ENCODE results near the gene COX19.
"Not testable (repeated sequence)": the region's sequence is repeated elsewhere in the genome, so short reads cannot be mapped to it uniquely, and the experiment has no call there.

The COX19 gene

DNA sequence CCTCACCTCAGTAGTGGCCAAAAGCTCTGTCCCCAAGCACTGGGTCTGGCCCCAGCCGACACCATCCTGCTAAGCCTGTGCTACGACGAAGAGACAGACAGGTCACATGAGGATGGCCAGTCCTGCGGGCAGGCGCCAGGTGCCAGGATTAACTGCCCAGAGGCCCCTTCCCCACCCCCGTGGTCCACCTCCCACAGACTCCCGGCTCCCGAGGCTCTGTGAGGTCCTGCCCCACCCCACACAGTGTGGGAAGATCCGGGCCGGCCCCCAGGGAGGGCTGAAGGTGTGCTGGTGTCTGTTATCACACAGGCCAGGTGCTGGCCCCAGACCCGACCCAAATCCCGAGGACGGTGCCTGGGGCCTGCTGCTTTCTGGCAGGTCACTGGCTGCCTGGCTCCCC lies 34.9 kb upstream of the COX19 start:
- Histone ChIP-seq H3K4me1 (ENCODE audit: control insufficient read depth in 1 of 2, insufficient read depth in 2 of 2, low read length in 2 of 2) (no peaks in the 10 kb centered on the region), H3K36me3 (ENCODE audit: control insufficient read depth in 1 of 2, insufficient read depth in 2 of 2, low read length in 2 of 2) (peaks cover 0 to 13% of the 10 kb centered on the region in 2 donors), H3K9me3 (ENCODE audit: control insufficient read depth in 1 of 2, low read length in 2 of 2) (no peaks in the 10 kb centered on the region), H3K27me3 (ENCODE audit: control insufficient read depth in 1 of 2, insufficient read depth in 2 of 2, low read length in 2 of 2) (no peaks in the 10 kb centered on the region), H3K4me3 (ENCODE audit: low read depth in 1 of 2, low read length in 2 of 2) (no peak overlapping the region), H3K9ac (ENCODE audit: low read depth in 1 of 2, low read length in 2 of 2) (no peak overlapping the region), H3K27ac (ENCODE audit: low read depth, low read length) (no peak overlapping the region)

DNA sequence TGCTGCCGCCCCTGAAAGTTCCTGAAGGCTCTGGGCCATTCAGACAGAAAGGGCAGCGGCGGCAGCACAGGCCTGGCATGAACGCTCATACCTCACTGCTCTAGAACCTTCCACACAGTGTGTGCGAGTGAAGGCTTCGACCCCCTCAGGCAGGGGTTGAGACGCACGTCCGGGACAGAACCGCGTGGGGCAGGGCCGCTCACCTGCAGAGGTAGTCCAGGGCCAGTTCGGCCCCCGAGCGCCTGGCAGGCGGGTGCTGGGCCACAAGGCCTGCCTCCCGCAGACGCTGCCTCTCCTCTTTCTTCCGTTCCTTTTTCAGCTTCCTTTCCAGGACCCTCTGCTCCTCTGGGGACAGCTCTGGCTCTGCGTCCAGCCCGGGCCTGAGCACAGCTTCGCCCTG lies 34.4 kb upstream of the COX19 start:
- Histone ChIP-seq H3K27ac (ENCODE audit: low read depth, low read length) (no peak overlapping the region), H3K9me3 (ENCODE audit: control insufficient read depth in 1 of 2, low read length in 2 of 2) (no peaks in the 10 kb centered on the region), H3K27me3 (ENCODE audit: control insufficient read depth in 1 of 2, insufficient read depth in 2 of 2, low read length in 2 of 2) (no peaks in the 10 kb centered on the region), H3K4me1 (ENCODE audit: control insufficient read depth in 1 of 2, insufficient read depth in 2 of 2, low read length in 2 of 2) (no peaks in the 10 kb centered on the region), H3K36me3 (ENCODE audit: control insufficient read depth in 1 of 2, insufficient read depth in 2 of 2, low read length in 2 of 2) (peaks cover 0 to 13% of the 10 kb centered on the region in 2 donors), H3K4me3 (ENCODE audit: low read depth in 1 of 2, low read length in 2 of 2) (no peak overlapping the region), H3K9ac (ENCODE audit: low read depth in 1 of 2, low read length in 2 of 2) (no peak overlapping the region)

DNA sequence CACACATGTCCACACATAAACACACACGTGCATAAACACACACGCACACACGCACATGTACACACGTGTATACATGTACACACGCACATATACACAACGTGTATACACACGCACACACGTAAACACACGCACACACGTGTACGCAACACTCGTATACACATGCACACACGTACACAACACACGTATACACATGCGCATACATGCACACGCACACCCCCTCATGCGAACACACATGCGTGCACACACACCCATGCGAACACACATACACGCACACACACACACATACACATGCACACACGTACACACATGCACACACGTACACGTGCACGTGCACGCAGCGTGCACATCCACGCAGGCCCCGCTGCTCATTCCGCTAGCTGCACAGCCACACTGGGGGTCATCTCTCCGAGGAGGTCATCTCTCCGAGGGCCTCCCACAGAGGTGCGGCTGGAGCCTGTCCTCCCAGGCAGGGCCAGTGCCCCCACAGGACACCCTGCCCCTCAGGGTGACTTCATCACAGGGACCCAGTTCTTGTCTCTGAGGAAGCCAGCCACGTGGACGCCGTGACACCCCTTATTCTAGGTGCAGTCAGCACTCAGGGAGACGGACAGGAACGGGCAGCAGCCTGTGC lies 33.5 kb upstream of the COX19 start:
- no peaks in the 10 kb centered on the region for H3K4me1 ChIP-seq (ENCODE audit: control insufficient read depth in 1 of 2, insufficient read depth in 2 of 2, low read length in 2 of 2)
- no peak overlapping the region for H3K27ac ChIP-seq (ENCODE audit: low read depth, low read length)
- H3K36me3 ChIP-seq (ENCODE audit: control insufficient read depth in 1 of 2, insufficient read depth in 2 of 2, low read length in 2 of 2) = peaks cover 0 to 13% of the 10 kb centered on the region in 2 donors
- no peak overlapping the region for H3K4me3 ChIP-seq (ENCODE audit: low read depth in 1 of 2, low read length in 2 of 2)
- no peak overlapping the region for H3K9ac ChIP-seq (ENCODE audit: low read depth in 1 of 2, low read length in 2 of 2)
- H3K9me3 ChIP-seq (ENCODE audit: control insufficient read depth in 1 of 2, low read length in 2 of 2) = no peaks in the 10 kb centered on the region
- no peaks in the 10 kb centered on the region for H3K27me3 ChIP-seq (ENCODE audit: control insufficient read depth in 1 of 2, insufficient read depth in 2 of 2, low read length in 2 of 2)

- Histone ChIP-seq H3K9ac (ENCODE audit: low read depth in 1 of 2, low read length in 2 of 2) (no peak overlapping the region), H3K9me3 (ENCODE audit: control insufficient read depth in 1 of 2, low read length in 2 of 2) (no peaks in the 10 kb centered on the region), H3K4me1 (ENCODE audit: control insufficient read depth in 1 of 2, insufficient read depth in 2 of 2, low read length in 2 of 2) (no peaks in the 10 kb centered on the region), H3K4me3 (ENCODE audit: low read depth in 1 of 2, low read length in 2 of 2) (no peak overlapping the region), H3K36me3 (ENCODE audit: control insufficient read depth in 1 of 2, insufficient read depth in 2 of 2, low read length in 2 of 2) (peaks cover 0 to 13% of the 10 kb centered on the region in 2 donors), H3K27me3 (ENCODE audit: control insufficient read depth in 1 of 2, insufficient read depth in 2 of 2, low read length in 2 of 2) (no peaks in the 10 kb centered on the region), H3K27ac (ENCODE audit: low read depth, low read length) (no peak overlapping the region)
These were observed 32.6 kb upstream of the COX19 start for GRCh38 chr7:1007901-1008300.

DNA sequence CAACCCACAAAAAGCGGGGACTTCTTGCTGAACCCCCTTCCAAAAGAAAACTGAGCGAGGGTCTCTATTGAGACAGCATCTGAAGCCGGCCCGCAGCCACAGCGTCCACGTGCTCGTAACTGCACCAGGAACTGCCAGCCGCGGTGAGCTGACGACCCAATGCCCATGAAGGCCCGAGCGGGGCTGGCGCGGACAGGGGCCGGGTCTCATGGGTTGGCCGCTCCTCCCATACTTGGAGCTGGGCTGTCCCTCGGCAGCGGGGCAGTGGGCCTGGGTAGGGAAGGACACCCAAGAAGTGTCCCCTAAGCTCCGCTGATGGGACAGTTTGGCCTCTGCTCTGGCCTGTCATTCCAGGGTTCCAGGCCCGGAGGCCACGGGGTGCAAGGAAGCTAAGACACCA lies 30.0 kb upstream of the COX19 start:
- H3K9ac ChIP-seq (ENCODE audit: low read depth in 1 of 2, low read length in 2 of 2) = no peak overlapping the region
- no peak overlapping the region for H3K4me3 ChIP-seq (ENCODE audit: low read depth in 1 of 2, low read length in 2 of 2)
- H3K27me3 ChIP-seq (ENCODE audit: control insufficient read depth in 1 of 2, insufficient read depth in 2 of 2, low read length in 2 of 2) = no peaks in the 10 kb centered on the region
- H3K4me1 ChIP-seq (ENCODE audit: control insufficient read depth in 1 of 2, insufficient read depth in 2 of 2, low read length in 2 of 2) = no peaks in the 10 kb centered on the region
- no peak overlapping the region for H3K27ac ChIP-seq (ENCODE audit: low read depth, low read length)
- peaks cover 0 to 13% of the 10 kb centered on the region in 2 donors for H3K36me3 ChIP-seq (ENCODE audit: control insufficient read depth in 1 of 2, insufficient read depth in 2 of 2, low read length in 2 of 2)
- no peaks in the 10 kb centered on the region for H3K9me3 ChIP-seq (ENCODE audit: control insufficient read depth in 1 of 2, low read length in 2 of 2)

DNA sequence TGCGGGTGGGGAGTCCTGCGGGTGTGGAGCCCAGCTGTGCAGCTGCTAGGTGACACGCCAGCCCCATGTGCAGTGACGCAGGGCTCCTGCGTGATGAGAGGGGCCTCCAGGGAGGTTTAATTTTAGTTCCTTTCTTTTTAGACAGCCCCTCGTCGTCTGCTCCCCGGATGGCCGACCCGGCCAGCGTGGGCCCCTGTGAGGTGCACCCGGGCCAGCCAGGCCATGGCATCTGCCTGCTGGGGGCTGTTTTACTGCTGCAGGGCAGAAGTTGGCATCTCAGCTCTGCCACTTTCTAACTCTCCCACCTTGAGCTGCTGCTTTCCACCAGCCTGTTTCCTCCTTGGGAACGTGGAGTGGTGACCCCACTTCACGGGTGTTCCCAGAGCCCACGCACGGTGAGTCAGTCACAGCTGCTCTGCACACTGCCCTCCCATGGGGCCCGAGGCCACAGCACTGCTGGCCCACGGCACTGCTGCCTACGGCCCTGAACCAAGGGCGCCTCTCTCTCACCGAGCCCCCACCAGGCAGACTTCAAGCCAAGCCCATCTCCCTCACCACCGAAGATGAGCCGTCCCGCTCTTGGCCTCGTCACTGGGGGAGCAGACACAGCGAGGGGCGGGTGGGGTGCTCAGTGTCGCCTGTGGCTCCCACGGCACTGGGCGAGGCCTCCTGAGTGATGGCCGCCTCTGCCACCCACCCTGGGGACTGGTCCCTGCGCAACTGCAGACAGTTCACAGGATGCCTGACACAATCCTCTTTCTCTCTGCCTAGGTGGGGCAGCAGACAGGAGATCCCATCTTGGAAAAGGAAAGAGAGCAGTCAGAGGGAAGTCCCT lies 28.9 kb upstream of the COX19 start:
- Histone ChIP-seq H3K4me3 (ENCODE audit: low read depth in 1 of 2, low read length in 2 of 2) (no peak overlapping the region), H3K9me3 (ENCODE audit: control insufficient read depth in 1 of 2, low read length in 2 of 2) (no peaks in the 10 kb centered on the region), H3K9ac (ENCODE audit: low read depth in 1 of 2, low read length in 2 of 2) (no peak overlapping the region), H3K27ac (ENCODE audit: low read depth, low read length) (no peak overlapping the region), H3K27me3 (ENCODE audit: control insufficient read depth in 1 of 2, insufficient read depth in 2 of 2, low read length in 2 of 2) (no peaks in the 10 kb centered on the region), H3K4me1 (ENCODE audit: control insufficient read depth in 1 of 2, insufficient read depth in 2 of 2, low read length in 2 of 2) (no peaks in the 10 kb centered on the region), H3K36me3 (ENCODE audit: control insufficient read depth in 1 of 2, insufficient read depth in 2 of 2, low read length in 2 of 2) (peaks cover 0 to 7% of the 10 kb centered on the region in 2 donors)

- H3K27ac ChIP-seq (ENCODE audit: low read depth, low read length); H3K4me1 ChIP-seq (ENCODE audit: control insufficient read depth in 1 of 2, insufficient read depth in 2 of 2, low read length in 2 of 2); H3K9me3 ChIP-seq (ENCODE audit: control insufficient read depth in 1 of 2, low read length in 2 of 2); H3K9ac ChIP-seq (ENCODE audit: low read depth in 1 of 2, low read length in 2 of 2); H3K4me3 ChIP-seq (ENCODE audit: low read depth in 1 of 2, low read length in 2 of 2); H3K27me3 ChIP-seq (ENCODE audit: control insufficient read depth in 1 of 2, insufficient read depth in 2 of 2, low read length in 2 of 2); H3K36me3 ChIP-seq (ENCODE audit: control insufficient read depth in 1 of 2, insufficient read depth in 2 of 2, low read length in 2 of 2): not testable (repeated sequence)
These were observed 27.1 kb upstream of the COX19 start for GRCh38 chr7:1002445-1002844.

DNA sequence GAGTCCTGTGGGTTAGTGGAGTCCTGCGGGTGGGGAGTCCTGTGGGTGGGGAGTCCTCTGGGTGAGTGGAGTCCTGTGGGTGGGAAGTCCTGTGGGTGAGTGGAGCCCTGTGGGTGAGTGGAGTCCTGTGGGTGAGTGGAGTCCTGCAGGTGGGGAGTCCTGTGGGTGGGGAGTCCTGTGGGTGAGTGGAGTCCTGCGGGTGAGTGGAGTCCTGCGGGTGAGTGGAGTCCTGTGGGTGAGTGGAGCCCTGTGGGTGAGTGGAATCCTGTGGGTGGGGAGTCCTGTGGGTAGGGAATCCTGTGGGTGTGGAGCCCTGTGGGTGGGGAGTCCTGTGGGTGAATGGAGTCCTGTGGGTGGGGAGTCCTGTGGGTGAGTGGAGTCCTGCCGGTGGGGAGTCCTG lies 26.7 kb upstream of the COX19 start:
- H3K9ac ChIP-seq (ENCODE audit: low read depth in 1 of 2, low read length in 2 of 2); H3K27me3 ChIP-seq (ENCODE audit: control insufficient read depth in 1 of 2, insufficient read depth in 2 of 2, low read length in 2 of 2); H3K4me1 ChIP-seq (ENCODE audit: control insufficient read depth in 1 of 2, insufficient read depth in 2 of 2, low read length in 2 of 2); H3K36me3 ChIP-seq (ENCODE audit: control insufficient read depth in 1 of 2, insufficient read depth in 2 of 2, low read length in 2 of 2); H3K9me3 ChIP-seq (ENCODE audit: control insufficient read depth in 1 of 2, low read length in 2 of 2); H3K27ac ChIP-seq (ENCODE audit: low read depth, low read length); H3K4me3 ChIP-seq (ENCODE audit: low read depth in 1 of 2, low read length in 2 of 2): not testable (repeated sequence)

GRCh38 chr7:1001069-1001770 lies 25.9 kb upstream of the COX19 start:
- H3K9ac ChIP-seq (ENCODE audit: low read depth in 1 of 2, low read length in 2 of 2); H3K27ac ChIP-seq (ENCODE audit: low read depth, low read length); H3K9me3 ChIP-seq (ENCODE audit: control insufficient read depth in 1 of 2, low read length in 2 of 2); H3K4me1 ChIP-seq (ENCODE audit: control insufficient read depth in 1 of 2, insufficient read depth in 2 of 2, low read length in 2 of 2); H3K4me3 ChIP-seq (ENCODE audit: low read depth in 1 of 2, low read length in 2 of 2); H3K36me3 ChIP-seq (ENCODE audit: control insufficient read depth in 1 of 2, insufficient read depth in 2 of 2, low read length in 2 of 2); H3K27me3 ChIP-seq (ENCODE audit: control insufficient read depth in 1 of 2, insufficient read depth in 2 of 2, low read length in 2 of 2): not testable (repeated sequence)

Measured in duodenal mucosa (tissue), 2 donors.